HG03439 (cell line): ENCODE measurements around the gene RPL22L1.
"Not testable (repeated sequence)": the region's sequence is repeated elsewhere in the genome, so short reads cannot be mapped to it uniquely, and the experiment has no call there.

Source experiments
- ATAC-seq: cut with Tn5 transposase; IDR thresholded peaks from one replicate; pipeline ENCODE4 v1.9.1; 2021; ENCODE audit warnings: mild to moderate bottlenecking, moderate library complexity; ENCODE audit not compliant: unreplicated experiment

RPL22L1 gene

GRCh38 chr3:170869645-170870593 is at the start of gene RPL22L1:
RPL22L1 (minus strand) TSS chr3:170870195; CDS start chr3:170870167, 28 bp downstream.
- peak; percentile 98 for ATAC-seq

DNA sequence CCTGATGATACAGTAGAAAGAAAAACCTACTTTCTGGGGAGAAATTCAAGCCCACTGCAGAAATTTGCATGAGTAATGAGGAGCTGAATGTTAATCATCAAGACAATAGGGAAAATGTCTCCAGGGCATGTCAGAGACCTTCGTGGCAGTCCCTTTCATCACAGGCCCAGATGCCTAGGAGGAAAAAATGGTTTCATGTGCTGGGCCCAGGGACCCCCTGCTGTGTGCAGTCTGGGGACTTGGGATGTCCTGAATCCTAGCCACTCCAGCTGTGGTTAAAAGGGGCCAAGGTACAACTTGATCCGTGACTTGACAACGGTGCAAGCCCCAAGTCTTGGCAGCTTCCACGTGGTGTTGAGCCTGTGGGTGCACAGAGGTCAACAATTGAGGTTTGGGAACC is 48.7 kb upstream of the RPL22L1 start:
- ATAC-seq, result no peak

DNA sequence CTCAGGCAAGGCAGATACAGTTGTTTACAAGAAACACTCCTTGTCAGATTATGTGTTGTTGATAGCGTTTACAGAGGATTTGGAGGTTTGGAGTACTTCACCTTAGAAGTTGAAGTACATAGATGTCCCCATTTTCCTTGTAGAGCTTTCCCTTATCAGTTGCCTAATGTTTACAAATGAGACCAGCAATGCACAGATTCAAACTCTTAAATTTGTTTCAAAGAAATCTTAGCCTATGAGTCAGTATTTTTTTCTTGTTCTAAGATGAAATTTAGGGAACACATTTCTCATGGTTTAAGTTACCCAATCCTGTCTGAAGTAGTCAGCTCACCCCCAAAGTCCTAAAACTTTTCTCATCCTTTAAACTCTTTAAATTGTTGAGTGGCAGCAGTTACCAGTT is 44.7 kb upstream of the RPL22L1 start:
- ATAC-seq, result no peak

- ATAC-seq, result no peak
Measured at GRCh38 chr3:170914212-170914611, 44.2 kb upstream of the RPL22L1 start.

GRCh38 chr3:170911051-170911450 is 41.1 kb upstream of the RPL22L1 start:
- no peak for ATAC-seq

- ATAC-seq, result no peak
Measured at GRCh38 chr3:170910542-170910941, 40.5 kb upstream of the RPL22L1 start.

DNA sequence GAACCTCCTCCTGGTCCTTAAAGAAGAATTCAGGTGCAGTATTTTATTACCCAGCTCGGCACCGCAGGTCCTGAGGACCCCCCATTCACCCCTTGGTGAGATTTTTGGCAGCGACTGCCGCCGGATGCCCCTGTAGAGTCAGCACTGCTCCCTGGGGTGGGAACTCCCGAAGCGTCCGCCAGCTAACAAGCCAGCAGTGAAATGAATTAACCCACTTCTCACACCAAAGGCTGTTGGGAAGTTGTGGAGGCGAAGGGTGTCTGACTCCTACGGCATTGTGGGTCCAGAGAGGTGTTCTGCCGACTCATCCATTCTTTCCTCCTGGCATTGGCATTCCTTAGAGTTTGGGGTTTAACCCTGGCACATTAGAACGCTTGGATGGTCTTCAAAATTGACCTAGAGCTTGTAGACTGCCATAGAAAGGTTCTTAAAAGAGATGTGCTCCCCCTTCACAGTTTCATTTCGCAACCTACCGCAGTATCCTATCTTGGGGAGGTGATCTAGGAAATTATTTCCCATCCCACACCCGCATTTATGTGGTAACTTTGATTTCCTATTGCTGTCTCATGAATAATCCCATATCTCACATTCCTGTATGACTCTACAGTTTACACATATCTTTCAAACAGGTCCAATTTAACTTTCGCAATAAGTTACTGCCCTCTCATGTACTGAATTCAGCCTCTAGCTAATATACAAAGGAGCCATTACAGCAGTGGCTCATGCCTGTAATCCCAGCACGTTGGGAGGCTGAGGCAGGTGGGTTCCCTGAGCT is 39.3 kb upstream of the RPL22L1 start:
- no peak for ATAC-seq

DNA sequence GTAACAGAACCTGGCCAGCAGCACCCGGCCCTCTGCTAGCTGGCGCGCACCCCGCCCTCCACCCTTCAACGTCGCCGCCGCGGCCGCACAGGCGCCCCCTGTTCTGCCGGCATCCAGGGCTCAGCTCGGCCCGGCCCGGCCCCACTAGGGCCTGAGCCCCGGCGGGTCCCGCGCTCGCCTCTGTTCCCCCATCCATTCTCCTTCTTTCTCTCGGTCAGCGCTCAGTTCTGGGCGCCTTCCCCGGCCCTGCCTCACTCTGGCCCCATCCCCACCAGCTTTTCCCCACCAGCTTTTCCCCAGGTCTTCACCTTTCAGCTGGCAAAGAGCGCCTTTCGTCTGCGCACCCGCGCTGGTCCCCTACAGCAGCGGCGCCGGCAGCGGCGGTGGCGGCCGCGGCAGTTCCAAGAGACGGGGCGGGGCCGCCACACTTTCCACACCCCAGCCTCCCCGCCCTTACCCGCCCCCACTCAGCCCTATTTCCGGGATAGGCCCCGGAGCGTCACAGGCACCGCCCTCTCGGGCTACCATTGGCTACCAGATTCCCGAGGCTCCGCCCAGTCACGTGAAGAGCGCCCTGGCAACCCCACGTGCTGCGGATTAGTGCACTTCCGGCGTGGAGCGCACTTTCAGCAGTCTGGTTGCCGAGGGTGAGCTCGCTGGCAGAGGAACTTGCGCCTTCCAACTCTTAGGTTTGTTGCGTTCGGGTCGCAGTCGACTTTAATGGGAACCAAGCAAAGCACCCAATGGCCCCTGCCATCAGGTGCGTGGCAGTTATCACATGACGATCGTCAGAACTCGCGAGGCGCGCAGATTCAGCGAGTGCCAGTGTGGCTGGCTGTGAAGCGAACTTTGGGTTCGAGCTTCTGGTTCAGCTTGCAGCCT is 38.5 kb upstream of the RPL22L1 start, which contains the start of gene EIF5A2:
EIF5A2 (minus strand) TSS at position 403 of the 882 bp plus-strand sequence. CDS start 831 bp downstream, outside the sequence.
- ATAC-seq, result peak; percentile 93

- ATAC-seq, result no peak
Measured at GRCh38 chr3:170907637-170908234, 37.7 kb upstream of the RPL22L1 start.

- no peak for ATAC-seq
Measured at GRCh38 chr3:170905862-170906261, 35.9 kb upstream of the RPL22L1 start.

DNA sequence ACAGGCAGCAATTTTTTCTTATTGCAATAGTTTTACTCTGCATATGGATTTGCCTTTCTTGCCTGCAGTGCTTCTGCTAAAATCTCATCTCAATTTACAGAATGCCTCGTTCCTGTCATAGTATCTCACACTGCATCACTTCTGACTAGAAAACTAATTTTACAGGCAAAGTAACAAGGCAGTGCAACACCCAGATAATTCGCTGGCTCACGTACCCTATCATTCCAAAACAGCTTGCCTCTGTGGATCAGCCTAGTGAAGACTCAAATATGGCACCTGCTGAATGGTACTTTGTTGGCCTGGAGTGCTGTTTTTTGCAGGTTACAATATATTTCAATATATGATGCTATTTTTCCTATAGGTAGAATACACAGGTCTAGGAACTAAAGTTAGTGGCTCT is 33.1 kb upstream of the RPL22L1 start:
- no peak for ATAC-seq

DNA sequence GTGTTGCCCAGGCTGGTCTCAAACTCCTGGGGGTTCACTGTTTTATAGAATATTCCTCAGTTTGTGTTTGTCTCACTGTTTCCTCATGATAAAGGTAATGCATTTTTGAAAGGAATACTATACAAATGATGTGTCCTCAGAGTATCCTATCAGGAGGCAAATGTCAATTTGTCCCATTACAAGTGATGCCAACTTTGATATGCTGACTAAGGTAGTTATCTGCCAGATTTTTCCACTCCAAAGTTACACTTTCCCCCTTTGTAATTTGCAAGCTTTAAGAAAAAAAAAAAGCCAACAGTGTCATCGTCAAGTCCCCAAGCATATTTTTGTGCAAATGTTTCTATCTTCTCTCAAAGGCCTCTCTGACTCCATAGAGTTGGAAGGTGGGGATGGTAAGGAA is 29.5 kb upstream of the RPL22L1 start:
- ATAC-seq, result no peak

DNA sequence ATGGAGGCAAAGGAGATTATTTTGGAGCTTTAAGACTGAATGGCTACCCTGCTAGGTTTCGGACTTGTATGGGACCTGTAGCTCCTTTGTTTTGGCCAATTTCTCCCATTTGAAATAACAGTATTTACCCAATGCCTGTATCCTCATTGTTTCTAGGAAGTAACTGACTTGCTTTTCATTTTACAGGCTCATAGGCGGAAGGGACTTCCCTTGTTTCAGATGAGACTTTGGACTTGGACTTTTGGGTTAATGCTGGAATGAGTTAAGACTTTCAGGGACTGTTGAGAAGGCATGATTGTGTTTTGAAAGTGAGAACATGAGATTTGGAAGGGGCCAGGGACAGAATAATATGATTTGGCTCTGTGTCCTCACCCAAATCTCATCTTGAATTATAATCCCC is 28.0 kb upstream of the RPL22L1 start:
- ATAC-seq, result no peak

DNA sequence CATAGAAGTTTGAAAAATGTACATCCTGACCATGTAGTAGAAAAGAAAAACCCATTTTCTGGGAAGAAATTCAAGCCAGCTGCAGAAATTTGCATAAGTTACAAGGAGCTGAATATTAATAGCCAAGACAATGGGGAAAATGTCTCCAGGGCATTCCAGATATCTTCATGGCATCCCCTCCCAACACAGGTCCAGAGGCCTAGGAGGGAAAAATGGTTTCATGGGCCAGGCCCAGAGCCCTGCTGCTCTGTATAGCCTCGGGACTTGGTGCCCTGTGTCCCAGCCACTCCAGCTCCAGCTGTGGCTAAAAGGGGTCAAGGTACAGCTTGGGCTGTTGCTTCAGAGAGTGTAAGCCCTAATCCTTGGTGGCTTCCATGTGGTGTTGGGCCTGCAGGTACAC is 27.2 kb upstream of the RPL22L1 start:
- not testable (repeated sequence) for ATAC-seq

DNA sequence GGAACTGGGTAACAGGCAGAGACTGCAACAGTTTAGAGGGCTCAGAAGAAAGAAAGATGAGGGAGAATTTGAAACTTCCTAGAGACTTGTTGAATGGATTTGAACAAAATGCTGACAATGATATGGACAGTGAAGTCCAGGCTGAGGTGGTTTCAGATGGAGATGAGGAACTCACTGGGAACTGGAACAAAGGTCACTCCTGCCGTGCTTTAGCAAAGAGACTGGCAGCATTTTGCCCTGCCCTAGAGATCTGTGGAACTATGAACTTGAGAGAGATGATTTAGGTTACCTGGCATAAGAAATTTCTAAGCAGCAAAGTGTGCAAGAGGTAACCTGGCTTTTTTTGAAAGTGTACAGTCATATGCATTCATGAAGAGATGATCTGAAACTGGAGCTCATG is 26.8 kb upstream of the RPL22L1 start:
- no peak for ATAC-seq

DNA sequence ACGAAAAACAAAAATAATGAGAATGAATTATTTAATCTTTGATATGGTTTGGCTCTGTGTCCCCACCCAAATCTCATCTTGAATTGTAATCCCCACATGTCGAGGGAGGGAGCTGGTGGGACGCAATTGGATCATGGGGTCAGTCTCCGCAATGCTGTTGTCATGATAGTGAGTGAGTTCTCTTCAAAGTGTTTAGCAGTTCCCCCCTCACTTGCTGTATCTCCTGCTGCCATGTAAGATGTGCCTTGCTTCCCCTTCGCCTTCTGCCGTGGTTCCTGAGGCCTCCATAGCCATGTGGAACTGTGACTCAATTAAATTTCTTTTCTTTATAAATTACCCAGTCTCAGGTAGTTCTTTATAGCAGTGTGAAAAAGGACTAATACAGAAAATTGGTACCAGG is 26.3 kb upstream of the RPL22L1 start:
- ATAC-seq, result not testable (repeated sequence)

DNA sequence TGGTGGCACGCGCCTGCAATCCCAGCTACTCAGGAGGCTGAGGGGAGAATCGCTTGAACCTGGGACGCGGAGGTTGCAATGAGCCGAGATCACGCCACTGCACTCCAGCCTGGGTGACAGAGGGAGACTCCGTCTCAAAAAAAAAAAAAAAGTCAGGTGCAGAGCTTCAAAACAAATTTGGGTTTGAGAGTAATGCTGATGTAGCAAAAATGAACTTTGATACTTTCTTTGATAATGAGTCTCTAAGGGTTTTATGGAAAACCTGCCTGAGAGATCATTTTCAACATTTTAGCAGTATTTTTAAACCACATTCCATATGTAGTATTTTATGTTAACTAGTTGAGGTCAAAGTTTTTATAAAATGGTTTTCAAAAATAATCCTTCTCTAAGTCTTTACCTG is 23.9 kb upstream of the RPL22L1 start:
- no peak for ATAC-seq

GRCh38 chr3:170889630-170890029 is 19.6 kb upstream of the RPL22L1 start:
- no peak for ATAC-seq

GRCh38 chr3:170889132-170889531 is 19.1 kb upstream of the RPL22L1 start:
- ATAC-seq, result no peak
